Right lobe of liver (tissue), 4 donors: Measurements from ENCODE around the gene WDR44.

Experiments used
- POLR2A ChIP-seq: fragments of 450-650 bp; IDR thresholded peaks from one replicate; pipeline ENCODE4 v1.6.1; 2017; ENCODE audit warnings: antibody characterized with exemption, mild to moderate bottlenecking
- TF ChIP-seq, protein P1 (sequence below), 4 donors: fragments of 200-600 bp in 3 of 4; fragments of 450-650 bp in 1 of 4; IDR thresholded peaks; one replicate each; pipeline versions ENCODE4 v1.5.1 to v1.8.0; 2016 to 2022; ENCODE audit warnings: antibody characterized with exemption in 4 of 4, mild to moderate bottlenecking in 2 of 4
- donor health status: DM: no; HTN: no; CAD: no.
- donor health status: DM: no; HTN: no; CAD: no.
- donor health status: DM: no; HTN: yes; CAD: no.

DNA sequence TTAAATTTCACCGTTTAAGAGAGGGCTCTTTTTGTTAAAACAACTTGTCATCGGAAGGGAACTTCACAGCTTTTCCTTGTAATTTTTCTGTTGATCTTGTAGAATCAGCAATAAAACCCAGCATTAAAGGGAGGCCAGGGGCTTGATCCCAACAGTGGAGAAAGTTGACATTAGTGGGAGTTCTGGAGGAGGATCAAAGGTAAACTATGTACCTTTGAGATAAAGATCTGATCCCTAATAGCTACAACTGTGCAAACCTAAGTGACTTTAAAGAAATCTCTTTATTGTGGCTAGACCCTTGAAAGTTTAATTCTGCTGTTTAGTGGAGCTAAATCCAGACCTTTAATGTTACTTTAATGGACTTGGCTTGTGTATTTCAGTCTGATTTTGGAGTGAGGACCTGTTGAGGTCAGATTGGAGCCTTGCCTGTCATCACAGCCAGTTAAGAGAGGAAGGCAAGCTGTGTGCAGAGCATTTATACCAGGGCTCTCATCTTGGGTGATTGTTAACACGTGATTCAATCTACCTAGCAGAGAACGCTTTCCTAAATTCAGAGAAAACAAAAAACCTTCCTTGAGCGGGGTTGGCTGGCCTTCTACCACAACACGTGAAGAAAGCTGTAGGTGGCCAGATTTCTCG lies 151.4 kb downstream of the WDR44 start:
- TF ChIP-seq, protein P1, sequence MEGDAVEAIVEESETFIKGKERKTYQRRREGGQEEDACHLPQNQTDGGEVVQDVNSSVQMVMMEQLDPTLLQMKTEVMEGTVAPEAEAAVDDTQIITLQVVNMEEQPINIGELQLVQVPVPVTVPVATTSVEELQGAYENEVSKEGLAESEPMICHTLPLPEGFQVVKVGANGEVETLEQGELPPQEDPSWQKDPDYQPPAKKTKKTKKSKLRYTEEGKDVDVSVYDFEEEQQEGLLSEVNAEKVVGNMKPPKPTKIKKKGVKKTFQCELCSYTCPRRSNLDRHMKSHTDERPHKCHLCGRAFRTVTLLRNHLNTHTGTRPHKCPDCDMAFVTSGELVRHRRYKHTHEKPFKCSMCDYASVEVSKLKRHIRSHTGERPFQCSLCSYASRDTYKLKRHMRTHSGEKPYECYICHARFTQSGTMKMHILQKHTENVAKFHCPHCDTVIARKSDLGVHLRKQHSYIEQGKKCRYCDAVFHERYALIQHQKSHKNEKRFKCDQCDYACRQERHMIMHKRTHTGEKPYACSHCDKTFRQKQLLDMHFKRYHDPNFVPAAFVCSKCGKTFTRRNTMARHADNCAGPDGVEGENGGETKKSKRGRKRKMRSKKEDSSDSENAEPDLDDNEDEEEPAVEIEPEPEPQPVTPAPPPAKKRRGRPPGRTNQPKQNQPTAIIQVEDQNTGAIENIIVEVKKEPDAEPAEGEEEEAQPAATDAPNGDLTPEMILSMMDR (IDR thresholded peaks at IDR 0.05) = no peak
- TF ChIP-seq POLR2A = no peak
